GM10248 (cell line): ENCODE results near the gene PIK3R5.

Source experiments
- CTCF ChIA-PET: fragments of 300-600 bp; sonication (Branson Sonifier 250); formaldehyde crosslinking; extraction: SDS; loops from one replicate; lab custom pipeline; 2021; ENCODE audit warnings: antibody characterized with exemption; lab: Yijun Ruan, JAX
- POLR2A ChIA-PET: fragments of 350-650 bp; sonication (Branson Sonifier 250); formaldehyde crosslinking; extraction: SDS; loops from one replicate; lab custom pipeline; 2020; ENCODE audit warnings: antibody characterized with exemption; lab: Yijun Ruan, JAX
- DNase-seq: peaks from one replicate; pipeline ENCODE4 v3.0.0; 2012; ENCODE audit errors: extremely low spot score
- TF ChIP-seq, protein P1 (sequence below): IDR thresholded peaks from 2 replicates; pipeline ENCODE4 v1.5.1; 2012; ENCODE audit warnings: mild to moderate bottlenecking, low read depth; ENCODE audit errors: extremely low read depth, missing control alignments, control extremely low read depth

PIK3R5 gene

DNA sequence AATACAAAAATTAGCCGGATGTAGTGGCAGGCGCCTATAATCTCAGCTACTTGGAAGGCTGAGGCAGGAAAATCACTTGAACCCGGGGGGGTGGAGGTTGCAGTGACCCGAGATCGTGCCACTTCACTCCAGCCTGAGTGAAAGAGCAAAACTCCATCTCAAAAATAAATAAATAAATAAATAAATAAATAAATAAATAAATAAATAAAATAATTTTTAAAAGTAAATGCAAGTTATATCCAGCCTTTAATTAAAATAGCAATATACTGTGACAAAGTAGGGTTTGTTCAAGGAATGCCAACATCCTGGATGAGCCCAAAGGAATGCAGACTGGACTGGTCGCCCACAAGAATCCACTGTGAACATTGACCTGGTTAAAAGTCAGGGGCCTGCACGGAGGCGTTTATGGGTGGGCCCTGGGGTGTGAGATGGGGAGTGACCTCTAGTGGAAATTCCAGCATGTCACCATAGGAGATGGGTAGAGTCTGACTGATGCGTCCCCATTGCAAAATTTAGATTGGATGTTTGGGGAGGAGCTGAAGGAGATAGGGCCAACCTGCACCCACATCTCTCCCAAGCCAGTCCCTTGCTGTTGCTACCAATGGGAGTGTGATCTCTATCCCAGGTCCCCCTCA lies 9.7 kb upstream of the PIK3R5 start:
- ChIA-PET POLR2A (no interaction called here), CTCF (interaction anchor here (0.8 to 1.6 kb wide), 6 partner anchors 13 to 74 kb away, joined by 3 to 5 read pairs (median 3); no protein-coding TSS in a partner anchor)
- no peak for DNase-seq
- TF ChIP-seq, protein P1, sequence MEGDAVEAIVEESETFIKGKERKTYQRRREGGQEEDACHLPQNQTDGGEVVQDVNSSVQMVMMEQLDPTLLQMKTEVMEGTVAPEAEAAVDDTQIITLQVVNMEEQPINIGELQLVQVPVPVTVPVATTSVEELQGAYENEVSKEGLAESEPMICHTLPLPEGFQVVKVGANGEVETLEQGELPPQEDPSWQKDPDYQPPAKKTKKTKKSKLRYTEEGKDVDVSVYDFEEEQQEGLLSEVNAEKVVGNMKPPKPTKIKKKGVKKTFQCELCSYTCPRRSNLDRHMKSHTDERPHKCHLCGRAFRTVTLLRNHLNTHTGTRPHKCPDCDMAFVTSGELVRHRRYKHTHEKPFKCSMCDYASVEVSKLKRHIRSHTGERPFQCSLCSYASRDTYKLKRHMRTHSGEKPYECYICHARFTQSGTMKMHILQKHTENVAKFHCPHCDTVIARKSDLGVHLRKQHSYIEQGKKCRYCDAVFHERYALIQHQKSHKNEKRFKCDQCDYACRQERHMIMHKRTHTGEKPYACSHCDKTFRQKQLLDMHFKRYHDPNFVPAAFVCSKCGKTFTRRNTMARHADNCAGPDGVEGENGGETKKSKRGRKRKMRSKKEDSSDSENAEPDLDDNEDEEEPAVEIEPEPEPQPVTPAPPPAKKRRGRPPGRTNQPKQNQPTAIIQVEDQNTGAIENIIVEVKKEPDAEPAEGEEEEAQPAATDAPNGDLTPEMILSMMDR: no peak

- CTCF ChIA-PET: no interaction called here
- TF ChIP-seq, protein P1: no peak
- DNase-seq: no peak
- POLR2A ChIA-PET: no interaction called here
These were observed 4.4 kb upstream of the PIK3R5 start for GRCh38 chr17:8969901-8970300.

DNA sequence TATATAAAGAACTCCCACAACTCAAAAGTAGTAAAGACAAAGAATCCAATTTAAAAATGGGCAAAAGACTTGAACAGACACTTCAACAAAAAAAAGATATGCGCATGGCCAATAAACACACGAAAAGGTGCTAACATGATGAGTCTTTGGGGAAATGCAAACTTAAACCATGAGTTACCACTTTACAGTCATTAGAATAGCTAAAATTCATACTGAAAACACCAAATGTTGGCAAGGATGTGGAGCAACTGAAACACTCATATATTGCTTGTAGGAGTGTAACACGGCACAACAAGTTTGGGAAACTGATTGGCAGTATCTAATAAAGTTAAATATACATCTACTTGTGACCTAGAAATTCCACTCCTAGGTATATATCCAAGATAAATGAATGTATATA lies 3.0 kb upstream of the PIK3R5 start:
- CTCF ChIA-PET: no interaction called here
- TF ChIP-seq, protein P1: no peak
- no peak for DNase-seq
- POLR2A ChIA-PET: no interaction called here

GRCh38 chr17:8967861-8968260 lies 2.4 kb upstream of the PIK3R5 start:
- TF ChIP-seq, protein P1: no peak
- POLR2A ChIA-PET: no interaction called here

GRCh38 chr17:8966926-8967325 lies 1.4 kb upstream of the PIK3R5 start:
- POLR2A ChIA-PET: no interaction called here
- CTCF ChIA-PET: no interaction called here
- DNase-seq: no peak
- TF ChIP-seq, protein P1: no peak

More at GRCh38 chr17:8967861-8968260, 2.4 kb upstream of the PIK3R5 start:
- CTCF ChIA-PET: no interaction called here
- DNase-seq: no peak

GRCh38 chr17:8964801-8965393 lies 610 bp downstream of the PIK3R5 start:
- POLR2A ChIA-PET: no interaction called here
- TF ChIP-seq, protein P1: no peak

More at GRCh38 chr17:8964801-8965393, 610 bp downstream of the PIK3R5 start:
- no peak for DNase-seq
- CTCF ChIA-PET: interaction anchor here (0.6 to 6.8 kb wide), 7 partner anchors 12 to 99 kb away, joined by 3 to 63 read pairs (median 4); no protein-coding TSS in a partner anchor
